ENCODE results near the gene DIS3L2.

DIS3L2 gene

GRCh38 chr2:232260075-232260474, 298.6 kb downstream of the DIS3L2 start:
- no peaks in the 10 kb centered on the region for H3K9me3 ChIP-seq (ENCODE audit: control insufficient read depth, low read length)
- TF ChIP-seq, protein P1, sequence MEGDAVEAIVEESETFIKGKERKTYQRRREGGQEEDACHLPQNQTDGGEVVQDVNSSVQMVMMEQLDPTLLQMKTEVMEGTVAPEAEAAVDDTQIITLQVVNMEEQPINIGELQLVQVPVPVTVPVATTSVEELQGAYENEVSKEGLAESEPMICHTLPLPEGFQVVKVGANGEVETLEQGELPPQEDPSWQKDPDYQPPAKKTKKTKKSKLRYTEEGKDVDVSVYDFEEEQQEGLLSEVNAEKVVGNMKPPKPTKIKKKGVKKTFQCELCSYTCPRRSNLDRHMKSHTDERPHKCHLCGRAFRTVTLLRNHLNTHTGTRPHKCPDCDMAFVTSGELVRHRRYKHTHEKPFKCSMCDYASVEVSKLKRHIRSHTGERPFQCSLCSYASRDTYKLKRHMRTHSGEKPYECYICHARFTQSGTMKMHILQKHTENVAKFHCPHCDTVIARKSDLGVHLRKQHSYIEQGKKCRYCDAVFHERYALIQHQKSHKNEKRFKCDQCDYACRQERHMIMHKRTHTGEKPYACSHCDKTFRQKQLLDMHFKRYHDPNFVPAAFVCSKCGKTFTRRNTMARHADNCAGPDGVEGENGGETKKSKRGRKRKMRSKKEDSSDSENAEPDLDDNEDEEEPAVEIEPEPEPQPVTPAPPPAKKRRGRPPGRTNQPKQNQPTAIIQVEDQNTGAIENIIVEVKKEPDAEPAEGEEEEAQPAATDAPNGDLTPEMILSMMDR (IDR thresholded peaks at IDR 0.05) = no peak
- H3K36me3 ChIP-seq (ENCODE audit: control insufficient read depth, insufficient read depth, low read length) = no peaks in the 10 kb centered on the region
- H3K9ac ChIP-seq = no peak overlapping the region
- no peaks in the 10 kb centered on the region for H3K27me3 ChIP-seq (ENCODE audit: control insufficient read depth, insufficient read depth, low read length)
- H3K4me3 ChIP-seq (ENCODE audit: low read depth, low read length) = no peak overlapping the region
- no peaks in the 10 kb centered on the region for H3K79me2 ChIP-seq
- no peaks in the 10 kb centered on the region for H3K4me1 ChIP-seq
- H3K4me2 ChIP-seq (ENCODE audit: low read length) = no peak overlapping the region
- no peak overlapping the region for H3K27ac ChIP-seq
- no peak overlapping the region for H2AFZ ChIP-seq

- Histone ChIP-seq H3K4me2 (ENCODE audit: low read length) (no peak overlapping the region), H3K9ac (no peak overlapping the region), H3K4me1 (no peaks in the 10 kb centered on the region), H3K79me2 (no peaks in the 10 kb centered on the region), H3K27ac (no peak overlapping the region), H3K9me3 (ENCODE audit: control insufficient read depth, low read length) (no peaks in the 10 kb centered on the region), H2AFZ (no peak overlapping the region), H3K27me3 (ENCODE audit: control insufficient read depth, insufficient read depth, low read length) (no peaks in the 10 kb centered on the region), H3K36me3 (ENCODE audit: control insufficient read depth, insufficient read depth, low read length) (no peaks in the 10 kb centered on the region), H3K4me3 (ENCODE audit: low read depth, low read length) (no peak overlapping the region)
- TF ChIP-seq, protein P1 (IDR thresholded peaks at IDR 0.05) = no peak
Observed at GRCh38 chr2:232261776-232262175, 300.3 kb downstream of the DIS3L2 start.

GRCh38 chr2:232263295-232263694, 301.8 kb downstream of the DIS3L2 start:
- Histone ChIP-seq H3K36me3 (ENCODE audit: control insufficient read depth, insufficient read depth, low read length) (no peaks in the 10 kb centered on the region), H3K9ac (no peak overlapping the region), H2AFZ (no peak overlapping the region)

GRCh38 chr2:232264081-232264480, 302.6 kb downstream of the DIS3L2 start:
- Histone ChIP-seq H3K9ac (no peak overlapping the region), H3K36me3 (ENCODE audit: control insufficient read depth, insufficient read depth, low read length) (no peaks in the 10 kb centered on the region), H3K27me3 (ENCODE audit: control insufficient read depth, insufficient read depth, low read length) (no peaks in the 10 kb centered on the region), H3K9me3 (ENCODE audit: control insufficient read depth, low read length) (no peaks in the 10 kb centered on the region), H2AFZ (no peak overlapping the region), H3K79me2 (no peaks in the 10 kb centered on the region), H3K4me3 (ENCODE audit: low read depth, low read length) (no peak overlapping the region), H3K4me1 (no peaks in the 10 kb centered on the region), H3K4me2 (ENCODE audit: low read length) (no peak overlapping the region), H3K27ac (no peak overlapping the region)
- TF ChIP-seq, protein P1 (IDR thresholded peaks at IDR 0.05) = no peak

More at GRCh38 chr2:232263295-232263694, 301.8 kb downstream of the DIS3L2 start:
- Histone ChIP-seq H3K27ac (no peak overlapping the region), H3K9me3 (ENCODE audit: control insufficient read depth, low read length) (no peaks in the 10 kb centered on the region), H3K4me1 (no peaks in the 10 kb centered on the region), H3K27me3 (ENCODE audit: control insufficient read depth, insufficient read depth, low read length) (no peaks in the 10 kb centered on the region), H3K79me2 (no peaks in the 10 kb centered on the region), H3K4me2 (ENCODE audit: low read length) (no peak overlapping the region), H3K4me3 (ENCODE audit: low read depth, low read length) (no peak overlapping the region)
- TF ChIP-seq, protein P1 (IDR thresholded peaks at IDR 0.05) = no peak

DNA sequence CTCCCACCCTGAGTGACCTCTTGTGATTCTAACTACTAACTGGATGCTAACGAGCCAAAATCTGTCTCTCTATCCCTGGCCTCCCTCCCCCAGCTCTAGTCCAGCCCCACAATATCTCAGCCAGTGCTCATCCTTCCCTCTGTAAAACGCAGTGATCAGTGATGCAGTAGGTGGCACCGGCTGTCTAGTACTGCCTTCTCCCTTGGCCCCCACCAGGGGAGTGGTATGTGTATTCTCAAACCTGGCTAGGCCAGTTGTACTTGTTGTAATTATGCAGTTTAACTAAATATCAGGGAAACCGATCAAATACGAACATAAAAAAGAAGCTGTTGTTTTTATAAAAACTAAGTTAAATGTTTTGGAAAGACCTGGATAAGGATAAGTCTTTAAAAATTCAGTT, 303.8 kb downstream of the DIS3L2 start:
- Histone ChIP-seq H3K4me1 (no peaks in the 10 kb centered on the region), H3K9ac (no peak overlapping the region), H3K9me3 (ENCODE audit: control insufficient read depth, low read length) (no peaks in the 10 kb centered on the region), H3K36me3 (ENCODE audit: control insufficient read depth, insufficient read depth, low read length) (no peaks in the 10 kb centered on the region), H3K79me2 (no peaks in the 10 kb centered on the region), H3K4me3 (ENCODE audit: low read depth, low read length) (no peak overlapping the region), H3K4me2 (ENCODE audit: low read length) (no peak overlapping the region), H3K27ac (no peak overlapping the region), H2AFZ (no peak overlapping the region), H3K27me3 (ENCODE audit: control insufficient read depth, insufficient read depth, low read length) (no peaks in the 10 kb centered on the region)
- TF ChIP-seq, protein P1 (IDR thresholded peaks at IDR 0.05) = no peak

All from parathyroid adenoma (tissue), 2 donors.